ENCODE data around the gene CEP72.

CEP72 gene

GRCh38 chr5:586751-587285 is 25.3 kb upstream of the CEP72 start:
- TF ChIP-seq CTCF (IDR thresholded peaks at IDR 0.05): no peak
- H3K4me1 Mint-ChIP-seq: no peaks in the 10 kb centered on the region
- H3K27me3 Mint-ChIP-seq (ENCODE audit: low read depth, poor library complexity): peaks cover 79% of the 10 kb centered on the region
- no peak overlapping the region for H3K4me3 Mint-ChIP-seq
- no peak for DNase-seq
- peaks cover 12% of the 10 kb centered on the region for H3K9me3 Mint-ChIP-seq
- H3K36me3 Mint-ChIP-seq (ENCODE audit: low read depth): no peaks in the 10 kb centered on the region
- no peak overlapping the region for H3K27ac Mint-ChIP-seq

DNA sequence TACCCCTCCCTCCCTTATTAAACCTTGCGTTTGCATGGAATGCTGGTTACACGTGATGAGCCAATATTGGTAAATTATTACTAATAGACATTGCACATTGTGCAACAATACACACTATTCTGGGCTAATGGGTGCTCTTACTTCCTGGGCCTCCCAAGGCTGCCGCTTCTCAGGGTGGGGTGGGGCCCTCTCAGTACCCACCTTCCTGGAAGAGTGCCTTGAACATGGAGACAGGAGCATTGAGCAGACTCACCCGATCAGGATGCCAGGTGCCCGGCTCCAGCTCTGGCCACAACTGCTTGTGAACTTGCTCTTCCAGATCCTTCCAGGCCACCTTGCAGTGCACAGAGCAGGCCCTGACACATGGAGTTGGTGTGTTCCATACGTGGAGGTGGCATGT is 24.7 kb upstream of the CEP72 start:
- H3K4me1 Mint-ChIP-seq: no peaks in the 10 kb centered on the region
- peaks cover 80% of the 10 kb centered on the region for H3K27me3 Mint-ChIP-seq (ENCODE audit: low read depth, poor library complexity)
- no peak for TF ChIP-seq CTCF (IDR thresholded peaks at IDR 0.05)
- no peaks in the 10 kb centered on the region for H3K36me3 Mint-ChIP-seq (ENCODE audit: low read depth)
- no peak overlapping the region for H3K4me3 Mint-ChIP-seq
- H3K27ac Mint-ChIP-seq: no peak overlapping the region
- H3K9me3 Mint-ChIP-seq: peaks cover 8% of the 10 kb centered on the region
- no peak for DNase-seq

GRCh38 chr5:588406-588995 is 23.6 kb upstream of the CEP72 start:
- Mint-ChIP-seq H3K27me3 (ENCODE audit: low read depth, poor library complexity) (peaks cover 78% of the 10 kb centered on the region), H3K36me3 (ENCODE audit: low read depth) (no peaks in the 10 kb centered on the region), H3K4me3 (no peak overlapping the region), H3K9me3 (peaks cover 5% of the 10 kb centered on the region), H3K27ac (no peak overlapping the region), H3K4me1 (no peaks in the 10 kb centered on the region)
- TF ChIP-seq CTCF (IDR thresholded peaks at IDR 0.05): no peak
- no peak for DNase-seq

- Mint-ChIP-seq H3K36me3 (ENCODE audit: low read depth) (no peaks in the 10 kb centered on the region), H3K27ac (no peak overlapping the region), H3K4me3 (no peak overlapping the region), H3K4me1 (no peaks in the 10 kb centered on the region), H3K27me3 (ENCODE audit: low read depth, poor library complexity) (peaks cover 80% of the 10 kb centered on the region), H3K9me3 (peaks cover 4% of the 10 kb centered on the region)
- no peak for TF ChIP-seq CTCF (IDR thresholded peaks at IDR 0.05)
- DNase-seq: no peak
These were observed 23.0 kb upstream of the CEP72 start for GRCh38 chr5:589173-589572.

- H3K4me1 Mint-ChIP-seq: no peaks in the 10 kb centered on the region
- H3K27ac Mint-ChIP-seq: no peak overlapping the region
- H3K27me3 Mint-ChIP-seq (ENCODE audit: low read depth, poor library complexity): peaks cover 84% of the 10 kb centered on the region
- H3K4me3 Mint-ChIP-seq: no peak overlapping the region
- no peak for DNase-seq
- peaks cover 9% of the 10 kb centered on the region for H3K9me3 Mint-ChIP-seq
- H3K36me3 Mint-ChIP-seq (ENCODE audit: low read depth): no peaks in the 10 kb centered on the region
- TF ChIP-seq CTCF (IDR thresholded peaks at IDR 0.05): no peak
These were observed 22.6 kb upstream of the CEP72 start for GRCh38 chr5:589588-589987.

DNA sequence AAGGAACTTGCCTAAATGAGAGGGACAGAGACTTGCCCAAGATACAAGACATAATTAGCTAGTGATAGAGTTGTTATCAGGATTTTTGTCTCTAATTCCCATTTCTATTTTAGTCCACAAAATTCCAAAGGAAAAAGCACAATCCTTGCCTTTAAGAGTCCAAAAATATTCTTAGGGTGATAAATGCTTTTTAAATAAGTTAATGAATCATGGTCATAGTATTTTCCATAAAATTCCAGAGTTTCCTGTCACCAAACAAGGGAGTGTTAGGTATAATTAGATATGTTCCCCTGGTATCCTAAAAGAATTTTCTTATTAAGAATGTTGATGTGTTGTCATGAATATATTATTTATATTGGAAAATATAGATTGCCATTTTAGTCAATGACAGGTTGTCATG is 21.8 kb upstream of the CEP72 start:
- Mint-ChIP-seq H3K4me3 (no peak overlapping the region), H3K4me1 (no peaks in the 10 kb centered on the region), H3K27ac (no peak overlapping the region), H3K27me3 (ENCODE audit: low read depth, poor library complexity) (peaks cover 88% of the 10 kb centered on the region), H3K9me3 (peaks cover 9% of the 10 kb centered on the region), H3K36me3 (ENCODE audit: low read depth) (no peaks in the 10 kb centered on the region)
- TF ChIP-seq CTCF (IDR thresholded peaks at IDR 0.05): no peak
- no peak for DNase-seq
